Measurements from ENCODE around the gene ADI1.
"Not testable (repeated sequence)": the region's sequence is repeated elsewhere in the genome, so short reads cannot be mapped to it uniquely, and the experiment has no call there.

ADI1 gene

DNA sequence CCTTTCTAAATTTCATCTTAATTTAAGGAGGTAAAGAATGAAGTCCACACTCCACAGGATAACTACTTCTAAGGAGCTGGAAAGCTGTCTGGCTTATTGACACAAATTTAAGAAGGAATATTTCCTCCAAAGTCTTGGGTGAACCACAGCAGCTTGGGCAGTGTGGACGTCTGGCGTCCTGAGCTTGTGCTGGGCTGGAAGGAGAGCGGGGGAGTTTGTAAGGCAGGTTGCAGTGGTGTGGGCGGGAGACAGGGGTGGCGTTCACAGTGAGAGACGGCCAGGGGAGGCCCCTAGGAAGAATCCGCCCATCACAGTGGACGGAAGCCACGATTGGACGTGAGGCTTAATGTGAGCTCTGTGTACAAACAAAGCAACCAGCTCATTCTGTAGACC is 25.7 kb downstream of the ADI1 start:
- DNase-seq (ENCODE audit: low read depth in 3 of 3) = no peak

DNA sequence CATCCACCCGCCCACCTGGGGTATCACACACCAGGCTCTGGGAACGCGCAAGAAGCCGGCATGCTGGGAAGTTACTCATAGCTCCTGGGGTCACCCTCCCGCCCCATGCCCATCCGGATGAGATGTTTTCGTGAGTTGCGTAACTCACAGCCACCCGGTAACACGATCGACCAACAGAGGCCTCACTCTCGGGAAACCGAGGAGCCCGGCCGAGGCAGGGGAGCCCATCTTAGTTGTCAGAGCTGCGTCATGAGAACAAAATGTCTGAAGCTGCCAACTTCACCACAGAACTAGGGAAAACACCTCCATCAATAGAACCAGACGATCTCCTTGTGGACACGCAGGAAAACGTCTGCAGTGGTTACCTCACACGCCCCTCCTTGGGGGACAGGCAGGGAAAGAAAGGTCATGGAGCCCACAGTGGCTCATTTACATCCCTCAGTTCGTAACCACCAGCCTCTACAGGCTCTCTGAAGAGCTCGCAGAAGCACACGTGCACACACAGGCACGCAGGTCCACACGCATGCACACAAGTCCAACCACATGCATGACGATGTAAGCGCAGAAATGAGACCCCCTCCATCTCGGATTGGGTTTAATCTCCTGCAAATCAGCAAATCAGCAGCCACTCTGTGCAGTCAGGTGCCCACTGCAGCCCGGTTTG is 26.2 kb downstream of the ADI1 start:
- DNase-seq (ENCODE audit: low read depth in 3 of 3) = no peak

DNA sequence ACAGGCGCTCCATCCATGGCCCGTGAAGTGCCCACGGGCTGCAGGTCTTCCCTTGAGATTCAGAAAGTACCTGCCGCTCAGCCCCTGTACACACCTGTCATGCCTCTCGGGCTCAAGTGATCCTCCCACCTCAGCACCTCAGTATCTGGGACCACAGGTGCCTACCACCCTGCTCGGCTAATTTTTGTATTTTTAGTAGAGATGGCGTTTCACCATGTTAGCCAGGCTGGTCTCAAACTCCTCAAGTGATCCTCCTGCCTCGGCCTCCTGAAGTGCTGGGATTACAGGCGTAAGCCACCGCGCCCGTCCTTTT is 26.9 kb downstream of the ADI1 start:
- DNase-seq (ENCODE audit: low read depth in 3 of 3) = not testable (repeated sequence)

DNA sequence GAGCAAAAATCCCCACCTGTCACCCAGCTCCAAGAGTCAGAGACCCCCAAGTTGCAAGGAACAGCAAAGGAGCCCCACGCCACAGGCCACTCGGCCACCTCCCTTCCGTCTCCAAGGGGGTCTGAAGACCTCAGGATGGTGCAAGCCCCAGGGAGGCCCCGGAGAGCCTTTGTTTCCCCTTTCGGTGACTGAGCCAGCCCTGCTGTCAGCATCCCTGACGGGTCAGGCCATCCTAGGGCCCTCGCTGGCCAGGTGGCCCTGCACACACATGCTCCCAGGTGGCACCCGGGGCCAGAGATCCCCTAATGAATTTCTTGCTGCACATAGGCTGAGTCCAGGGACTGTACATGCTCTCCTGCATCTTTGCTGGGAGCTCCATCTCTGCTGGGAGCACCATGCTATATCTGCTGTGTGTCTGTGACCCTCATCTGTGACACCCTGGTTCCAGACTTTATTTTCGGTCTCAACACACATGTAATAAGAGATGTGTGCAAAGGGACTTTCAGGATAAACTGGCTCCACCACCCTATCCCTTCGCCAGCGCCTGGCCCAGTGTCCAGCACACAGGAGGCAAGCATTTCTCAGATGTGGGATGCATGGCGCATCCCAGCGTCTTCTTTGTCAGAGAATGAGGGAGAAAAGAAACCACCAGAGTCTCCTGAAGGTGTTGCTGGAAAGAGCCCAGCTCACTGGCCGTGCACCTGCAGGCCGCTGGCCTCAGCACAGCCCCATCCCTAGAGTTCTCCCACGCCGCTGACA is 27.4 kb downstream of the ADI1 start:
- DNase-seq (ENCODE audit: low read depth in 3 of 3) = no peak

- no peak for DNase-seq (ENCODE audit: low read depth in 3 of 3)
Observed at GRCh38 chr2:3491306-3491705, 28.0 kb downstream of the ADI1 start.

DNA sequence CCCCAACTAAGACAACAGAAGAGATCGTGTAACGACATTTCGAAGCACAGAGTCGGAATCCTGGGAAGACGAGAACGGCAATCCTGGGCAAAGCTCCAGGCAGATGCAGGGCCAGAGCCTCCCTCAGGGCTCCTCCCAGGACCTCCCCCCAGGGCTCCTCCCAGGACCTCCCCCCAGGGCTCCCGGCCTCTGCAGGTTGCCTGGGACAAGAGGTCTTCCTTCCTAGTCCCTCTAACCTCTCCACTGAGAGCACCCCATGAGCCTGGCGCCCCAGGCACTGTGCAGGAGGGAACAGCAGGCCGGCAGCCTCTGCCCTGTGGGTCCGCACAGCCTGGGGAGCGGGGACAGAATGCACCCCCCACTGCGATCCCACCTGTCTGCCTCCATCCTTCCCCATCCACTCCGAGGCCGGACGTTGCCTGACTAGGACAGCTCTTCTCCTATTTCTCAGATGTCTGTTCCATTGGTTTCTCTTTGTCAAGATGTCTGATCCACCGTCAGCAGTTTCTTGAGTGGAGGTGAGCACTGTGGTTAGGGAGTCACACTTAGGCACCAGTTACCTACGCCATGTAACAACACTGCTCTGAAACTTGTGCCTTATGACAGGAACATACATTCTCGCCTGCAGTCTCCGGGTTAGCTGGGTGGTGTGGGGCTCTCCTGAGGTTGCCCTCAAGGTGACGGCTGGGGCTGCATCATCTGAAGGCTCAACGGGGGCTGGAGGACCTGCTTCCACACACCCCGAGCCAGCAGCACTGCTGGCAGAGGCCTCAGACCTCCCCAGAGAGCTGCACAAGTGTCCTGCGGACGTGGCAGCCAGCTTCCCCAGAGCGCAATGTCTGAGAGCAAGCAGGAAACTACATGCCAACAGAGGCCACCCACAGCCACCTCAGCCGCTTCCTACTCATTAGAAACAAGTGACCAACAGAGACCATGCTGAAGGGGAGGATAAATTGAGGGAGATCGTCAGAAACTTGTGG is 28.9 kb downstream of the ADI1 start:
- no peak for DNase-seq (ENCODE audit: low read depth in 3 of 3)

DNA sequence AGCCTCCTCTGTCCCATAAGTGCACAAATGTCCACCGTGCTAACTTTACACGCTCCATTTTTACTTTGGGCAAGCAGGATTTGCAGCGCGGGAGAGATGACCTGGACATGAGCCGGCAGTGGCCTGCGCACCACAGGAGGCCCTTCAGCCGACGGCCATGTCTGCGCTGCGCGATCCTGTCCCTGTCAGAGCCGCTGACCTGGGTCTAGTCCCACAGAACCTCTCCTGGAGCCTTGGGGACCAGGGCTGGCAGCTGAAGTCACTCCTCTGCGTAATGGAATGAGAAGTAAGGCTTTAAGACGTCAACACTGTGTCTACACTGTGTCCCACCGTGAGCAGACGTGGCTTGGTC is 29.6 kb downstream of the ADI1 start:
- no peak for DNase-seq (ENCODE audit: low read depth in 3 of 3)

GRCh38 chr2:3488855-3489763 is 30.2 kb downstream of the ADI1 start:
- no peak for DNase-seq (ENCODE audit: low read depth in 3 of 3)

- no peak for DNase-seq (ENCODE audit: low read depth in 3 of 3)
Observed at GRCh38 chr2:3488061-3488531, 31.2 kb downstream of the ADI1 start.

DNA sequence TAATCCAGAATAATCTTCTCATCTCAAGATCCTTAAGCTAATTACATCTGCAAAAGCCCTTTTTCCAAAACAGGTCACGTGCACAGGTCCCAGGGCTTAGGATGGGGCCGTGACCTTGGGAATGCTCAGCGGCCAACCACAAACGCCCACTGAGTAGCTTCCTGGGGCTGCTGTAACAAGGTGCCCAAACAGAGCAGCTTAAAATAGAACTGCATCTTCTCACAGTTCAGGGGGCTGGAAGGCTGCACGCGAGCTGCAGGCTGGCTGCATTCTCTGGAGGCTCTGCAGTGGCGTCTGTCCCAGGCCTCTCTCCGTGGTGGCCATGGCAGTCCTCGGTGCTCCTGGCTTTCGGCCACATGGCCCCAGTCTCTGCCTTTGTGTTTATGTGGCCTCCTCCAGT is 31.9 kb downstream of the ADI1 start:
- DNase-seq (ENCODE audit: low read depth in 3 of 3) = no peak

DNA sequence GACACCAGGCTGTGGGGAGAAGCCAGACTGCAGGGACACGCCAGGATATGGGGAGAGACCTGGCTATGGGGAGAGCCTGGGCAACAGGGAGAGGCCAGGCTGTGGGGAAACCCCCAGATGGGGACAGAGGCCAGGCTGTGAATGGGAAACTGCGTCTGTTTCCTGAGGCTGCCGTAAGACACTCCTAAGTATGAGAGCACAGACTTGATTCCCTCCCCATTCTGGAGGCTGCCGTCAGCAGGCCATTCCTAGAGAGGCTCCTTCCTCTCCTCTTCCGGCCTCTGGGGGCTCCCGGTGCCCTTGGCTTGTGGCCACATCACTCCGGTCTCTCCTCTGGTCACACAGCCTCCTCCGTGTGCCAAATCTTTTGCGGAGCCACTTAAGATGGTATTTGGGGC is 32.3 kb downstream of the ADI1 start:
- no peak for DNase-seq (ENCODE audit: low read depth in 3 of 3)

DNA sequence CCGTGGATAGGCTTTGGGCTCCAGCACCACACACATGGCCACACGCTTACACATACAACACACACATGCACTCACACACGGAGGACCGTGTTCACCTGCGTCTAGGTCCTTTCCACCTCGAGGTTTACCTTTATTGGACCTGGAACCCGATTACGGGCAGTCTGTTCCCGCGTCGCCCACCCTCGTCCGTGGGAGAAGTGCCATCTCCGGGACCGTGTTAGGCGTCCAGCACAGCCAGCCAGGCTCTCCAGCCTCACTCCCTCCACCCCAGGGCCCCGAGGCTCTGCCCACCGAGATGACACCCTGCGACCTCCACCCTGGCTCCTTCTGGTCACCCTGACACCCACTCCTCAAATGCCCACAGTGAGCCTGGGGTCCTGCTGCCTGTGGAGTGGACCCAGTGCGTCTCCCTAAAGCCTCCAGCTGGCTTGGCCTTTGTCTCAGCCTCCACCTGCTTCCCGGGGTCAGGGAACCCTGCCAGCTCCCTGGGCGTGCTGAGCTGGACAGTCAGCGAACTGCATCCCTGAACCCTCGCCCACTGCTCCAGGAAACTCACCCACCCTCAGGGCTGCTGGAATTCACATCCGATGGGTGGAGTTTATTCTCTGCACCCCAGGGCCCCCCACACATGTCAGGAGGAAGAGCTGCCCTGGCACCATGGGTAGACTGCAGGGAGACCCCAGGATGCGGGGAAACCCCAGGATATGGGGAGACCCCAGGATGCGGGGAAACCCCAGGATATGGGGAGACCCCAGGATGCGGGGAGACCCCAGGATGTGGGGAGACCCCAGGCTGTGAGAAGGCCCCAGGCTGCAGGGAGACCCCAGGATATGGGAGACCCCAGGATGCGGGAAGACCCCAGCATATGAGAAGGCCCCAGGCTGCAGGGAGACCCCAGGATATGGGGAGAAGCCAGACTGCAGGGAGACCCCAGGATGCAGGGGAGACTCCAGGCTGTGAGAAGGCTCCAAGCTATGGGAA is 33.0 kb downstream of the ADI1 start:
- no peak for DNase-seq (ENCODE audit: low read depth in 3 of 3)

DNA sequence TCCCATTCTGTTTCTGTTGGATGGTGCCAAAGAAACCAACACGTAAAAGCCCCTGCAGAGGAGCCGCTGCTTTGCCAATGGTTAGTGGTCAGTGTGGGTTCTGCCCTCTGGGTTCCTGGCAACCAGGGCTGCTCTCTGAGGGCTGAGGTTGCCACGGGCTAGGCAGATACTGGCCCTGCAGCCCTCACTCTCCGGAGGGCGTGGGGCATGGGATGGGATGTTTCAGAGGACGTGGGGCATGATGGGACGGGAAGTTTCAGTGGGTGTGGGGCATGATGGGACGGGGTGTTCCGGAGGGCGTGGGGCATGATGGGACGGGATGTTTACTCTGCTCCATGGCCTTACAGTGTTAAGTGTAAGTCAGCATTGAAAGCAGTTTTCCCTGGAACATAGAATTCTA is 34.2 kb downstream of the ADI1 start:
- DNase-seq (ENCODE audit: low read depth in 3 of 3) = no peak

DNA sequence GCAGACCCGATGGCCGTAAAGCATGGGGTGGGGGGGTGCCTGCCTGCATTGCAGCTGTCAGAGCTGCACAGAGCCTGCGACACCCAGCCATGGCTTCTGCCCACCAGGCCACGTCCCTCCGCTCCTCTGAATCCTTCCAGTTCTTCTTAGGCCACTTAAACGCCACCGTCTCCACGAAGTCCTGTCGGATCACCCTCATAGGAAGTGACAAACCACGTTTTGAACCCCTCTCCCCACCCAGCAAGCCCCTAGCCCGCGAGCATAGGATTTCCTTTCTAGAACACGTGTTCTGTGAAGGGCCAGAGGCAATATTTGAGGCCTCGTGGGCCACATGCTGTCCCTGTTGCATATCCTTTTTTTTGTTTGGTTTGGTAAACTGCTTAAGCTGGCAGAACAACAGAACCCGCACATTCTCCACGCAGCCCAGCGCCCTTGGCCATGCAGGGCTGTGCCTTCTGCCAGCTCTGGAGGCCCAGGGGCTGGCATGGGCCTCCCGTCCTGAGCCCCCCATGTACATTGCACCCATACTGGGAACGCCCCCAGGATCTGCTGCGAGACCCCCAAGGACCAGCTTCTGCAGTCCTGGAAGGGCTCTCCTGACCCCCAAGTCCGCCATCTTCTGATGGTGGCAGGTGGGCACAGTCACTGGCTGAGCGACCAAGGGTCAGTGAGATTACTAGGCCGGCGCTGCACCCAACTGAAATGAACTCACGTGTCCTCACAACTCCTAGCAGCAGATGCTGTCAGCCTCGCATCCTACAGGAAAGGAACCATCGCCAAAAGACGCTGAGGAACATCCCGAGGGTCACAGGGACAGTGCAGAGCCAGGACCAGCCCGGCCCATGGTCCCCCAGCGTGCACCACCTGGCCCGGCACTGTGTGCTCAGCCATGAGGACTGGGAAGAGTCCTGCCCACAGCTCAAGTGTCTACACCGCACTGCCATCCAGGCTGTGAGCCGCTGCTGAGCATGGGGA is 35.1 kb downstream of the ADI1 start:
- no peak for DNase-seq (ENCODE audit: low read depth in 3 of 3)

DNA sequence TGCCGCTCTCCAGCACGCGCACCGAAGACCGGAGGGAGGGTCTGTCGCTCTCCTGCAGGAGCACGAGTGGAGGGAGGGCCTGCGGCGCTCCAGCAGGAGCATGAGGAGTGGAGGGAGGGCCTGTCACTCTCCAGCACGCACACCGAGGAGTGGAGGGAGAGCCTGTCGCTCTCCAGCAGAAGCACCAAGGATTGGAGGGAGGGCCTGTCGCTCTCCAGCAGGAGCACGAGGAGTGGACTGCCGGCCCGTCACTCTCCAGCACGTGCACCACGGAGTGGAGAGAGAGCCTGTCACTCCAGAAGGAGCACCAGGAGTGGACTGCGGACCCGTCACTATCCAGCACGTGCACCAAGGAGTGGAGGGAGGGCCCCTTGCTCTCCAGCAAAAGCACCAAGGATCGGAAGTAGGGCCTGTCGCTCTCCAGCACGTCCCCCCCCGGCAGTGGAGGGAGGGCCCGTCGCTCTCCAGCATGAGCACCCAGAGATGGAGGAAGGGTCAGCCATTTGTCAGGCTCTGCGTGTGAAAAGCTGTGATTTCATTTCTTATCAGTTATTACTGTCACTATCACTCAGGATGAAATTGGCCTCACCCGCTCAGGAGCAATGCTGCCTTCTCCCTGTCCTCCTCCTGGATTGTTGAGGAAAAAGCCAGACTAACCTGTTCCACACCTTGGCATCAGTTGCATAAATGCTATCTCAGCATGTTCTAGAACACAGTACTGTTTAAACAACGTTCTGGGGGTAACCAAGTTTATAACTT is 35.9 kb downstream of the ADI1 start:
- DNase-seq (ENCODE audit: low read depth in 3 of 3) = no peak

GRCh38 chr2:3482363-3482821 is 36.9 kb downstream of the ADI1 start:
- DNase-seq (ENCODE audit: low read depth in 3 of 3) = no peak

DNA sequence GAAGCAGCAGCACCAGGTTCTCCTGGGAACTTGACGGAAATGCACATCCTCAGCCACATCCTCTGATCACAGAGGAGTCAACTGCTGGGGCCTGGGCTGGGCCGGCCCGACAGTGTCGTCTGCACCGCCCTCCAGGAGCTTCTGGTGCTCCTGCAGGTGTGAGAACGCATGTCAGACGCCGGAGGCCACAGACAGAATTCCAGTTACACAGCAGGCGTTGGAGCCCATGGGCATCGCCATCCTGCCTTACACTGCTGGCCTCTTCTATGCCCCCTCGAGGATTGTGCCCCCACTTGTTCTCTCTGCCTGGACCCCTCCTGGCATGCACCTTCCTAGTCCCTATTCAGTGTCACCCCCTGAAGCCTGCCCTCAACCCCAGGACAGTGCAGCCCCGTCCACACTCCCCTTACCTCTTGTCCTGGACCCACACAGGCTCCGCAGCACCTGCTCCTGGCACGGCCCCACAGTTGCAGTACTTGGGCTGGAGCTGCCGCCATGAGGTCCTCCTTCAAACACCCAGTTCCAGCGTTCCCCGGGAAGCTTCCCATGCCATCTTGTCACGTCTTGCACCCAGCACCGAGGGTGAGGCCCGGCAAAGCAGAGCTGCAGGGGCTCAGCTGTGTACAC is 37.5 kb downstream of the ADI1 start:
- DNase-seq (ENCODE audit: low read depth in 3 of 3) = no peak

DNA sequence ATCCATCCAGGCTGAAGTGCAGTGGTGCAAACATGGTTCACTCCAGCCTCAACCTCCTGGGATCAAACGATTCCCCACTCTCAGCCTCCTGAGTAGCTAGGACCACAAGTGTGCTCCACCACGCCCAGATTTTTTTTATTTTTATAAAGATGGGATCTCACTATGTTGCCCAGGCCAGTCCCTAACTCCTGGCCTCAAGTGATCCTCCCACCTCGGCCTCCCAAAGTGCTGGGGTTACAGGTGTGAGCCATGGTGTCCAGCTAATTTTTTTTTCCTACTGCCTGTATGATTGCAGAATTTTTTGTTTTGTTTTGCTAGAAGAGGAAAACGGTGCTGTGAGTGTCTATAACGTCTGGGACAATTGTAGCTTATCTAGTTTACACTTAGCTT is 38.3 kb downstream of the ADI1 start:
- no peak for DNase-seq (ENCODE audit: low read depth in 3 of 3)

All from stimulated activated CD4-positive, alpha-beta T cell treated with anti-CD3 and anti-CD28 coated beads, TNF-alpha, amount 100 ng/mL, for 24 hours (primary cell).